K562 (cell line): Measurements from ENCODE around the gene MARS1. TPM values are rescaled to one million over a fixed set of nuclear protein-coding genes. Genes with fewer than 3 reads are reported as not detected.

Source experiments
- ATAC-seq: fragments of 200-7000 bp; cut with Tn5 transposase; 3 replicates; pipeline ENCODE4 v1.9.1; 2020; ENCODE audit warnings: moderate library complexity
- BruUV-seq: library from RNA; stranded (reverse); fragments of 400-500 nt; replicated peaks from 2 replicates; lab custom pipeline; 2021; lab: Mats Ljungman, UMichigan
- CTCF ChIA-PET: fragments of 300-600 bp; formaldehyde crosslinking; extraction: SDS; loops from one replicate; lab custom pipeline; 2021; ENCODE audit warnings: low intra/inter-chr PET ratio; lab: Yijun Ruan, JAX
- POLR2A ChIA-PET: fragments of 300-600, 350-650 bp; sonication (Branson Sonifier 250); formaldehyde crosslinking; extraction: SDS; loops from one replicate; lab custom pipeline; 2021; ENCODE audit warnings: antibody characterized with exemption, inconsistent platforms; lab: Yijun Ruan, JAX
- DNase-seq, 4 experiments: peaks; one replicate each; pipeline versions ENCODE4 v3.0.0 to v3.0.0-alpha.2; 2011 to 2018; ENCODE audit warnings: low spot score in 3 of 4, mixed read lengths in 3 of 4; ENCODE audit errors: extremely low read depth in 1 of 4
- FAIRE-seq: peaks from 2 replicates; lab custom pipeline; 2011; peaks lifted over from hg19 to GRCh38; lab: Jason Lieb, UNC
- H2AFZ ChIP-seq: 2 replicates; pipeline ENCODE4 v1.6.0; 2011; ENCODE audit warnings: low read depth, low read length, control low read depth, inconsistent platforms
- H3K27ac ChIP-seq: fragments of 200-600 bp; 3 replicates; pipeline ENCODE4 v1.8.0; 2011; ENCODE audit warnings: low read depth, mild to moderate bottlenecking, control low read depth, inconsistent platforms, low read length, moderate library complexity, mixed read lengths; ENCODE audit errors: extremely low read depth
- H3K27me3 ChIP-seq, 2 experiments: fragments of 300-600 bp in 1 of 2; 2 replicates in 1 of 2; 3 replicates in 1 of 2; pipeline versions ENCODE4 v1.6.0 to v1.8.0; 2011; ENCODE audit warnings: inconsistent platforms in 2 of 2, low read length in 2 of 2, mild to moderate bottlenecking in 1 of 2, mixed read lengths in 1 of 2, moderate library complexity in 1 of 2; ENCODE audit not compliant: control insufficient read depth in 2 of 2, insufficient read depth in 2 of 2
- H3K36me3 ChIP-seq: fragments of 300-600 bp; 3 replicates; pipeline ENCODE4 v1.8.0; 2011; ENCODE audit warnings: mild to moderate bottlenecking, low read length, inconsistent platforms; ENCODE audit not compliant: control insufficient read depth, insufficient read depth
- H3K4me1 ChIP-seq, 2 experiments: fragments of 200-600 bp in 1 of 2; replicated peaks in 1 of 2; 2 replicates in 1 of 2; 3 replicates in 1 of 2; pipeline versions ENCODE4 v1.5.1 to v1.8.0; 2011; ENCODE audit warnings: inconsistent platforms in 2 of 2, low read length in 2 of 2, mild to moderate bottlenecking in 1 of 2, mixed read lengths in 1 of 2, moderate library complexity in 1 of 2; ENCODE audit not compliant: control insufficient read depth in 2 of 2, insufficient read depth in 2 of 2
- H3K4me2 ChIP-seq: 2 replicates; pipeline ENCODE4 v1.6.1; 2011; ENCODE audit warnings: low read length, control low read depth, inconsistent platforms, mixed read lengths; ENCODE audit not compliant: insufficient read depth
- H3K4me3 ChIP-seq: fragments of 200-600 bp; sonication (generic), shearing (Covaris generic); 2 replicates; pipeline ENCODE4 v1.5.1; 2016; ENCODE audit warnings: control low read depth, inconsistent platforms
- H3K79me2 ChIP-seq: fragments of 200-600 bp; 3 replicates; pipeline ENCODE4 v1.8.0; 2011; ENCODE audit warnings: low read length, inconsistent platforms; ENCODE audit not compliant: control insufficient read depth, insufficient read depth
- H3K9ac ChIP-seq, 2 experiments: 2 replicates each; pipeline versions ENCODE4 v1.6.0 to v1.6.1; 2011; ENCODE audit warnings: low read depth in 2 of 2, low read length in 2 of 2, control low read depth in 1 of 2, inconsistent platforms in 1 of 2, mild to moderate bottlenecking in 1 of 2, mixed read lengths in 1 of 2; ENCODE audit not compliant: insufficient read depth in 1 of 2
- H3K9me1 ChIP-seq: one replicate; pipeline ENCODE4 v1.6.0; 2011; ENCODE audit warnings: inconsistent platforms, mild to moderate bottlenecking, low read length, moderate library complexity; ENCODE audit not compliant: control insufficient read depth, insufficient read depth
- H3K9me3 ChIP-seq: replicated peaks from 2 replicates; pipeline ENCODE4 v1.5.1; 2011; ENCODE audit warnings: low read depth, low read length, inconsistent platforms; ENCODE audit not compliant: control insufficient read depth, insufficient read depth
- H4K20me1 ChIP-seq: replicated peaks from 2 replicates; pipeline ENCODE4 v1.6.1; 2011; ENCODE audit warnings: low read length, inconsistent platforms, mixed read lengths; ENCODE audit not compliant: control insufficient read depth, insufficient read depth
- E2F3 ChIP-seq: fragments of 250-450 bp; sonication (Bioruptor Pico); IDR thresholded peaks from 2 replicates; pipeline ENCODE4 v1.4.0; 2020; ENCODE audit warnings: mild to moderate bottlenecking
- E2F4 ChIP-seq: sonication (generic); formaldehyde crosslinking; IDR thresholded peaks from 2 replicates; pipeline ENCODE4 v1.8.0; 2022; ENCODE audit warnings: mild to moderate bottlenecking, low read depth, missing genetic modification reagents
- MAZ ChIP-seq, 2 experiments: fragments of 450-650 bp in 1 of 2; sonication (generic) in 1 of 2; formaldehyde crosslinking; IDR thresholded peaks in 1 of 2; conservative IDR thresholded peaks in 1 of 2; 2 replicates each; pipeline versions ENCODE4 v1.4.0 to v1.5.0; 2020; ENCODE audit warnings: mild to moderate bottlenecking in 1 of 2, missing genetic modification reagents in 1 of 2
- POLR2G ChIP-seq: fragments of 200-400 bp; formaldehyde crosslinking; IDR thresholded peaks from 2 replicates; pipeline ENCODE4 v1.6.1; 2017; ENCODE audit warnings: low read depth, mild to moderate bottlenecking, antibody characterized with exemption, low read length, moderate library complexity
- RBFOX2 ChIP-seq: fragments of 200-400 bp; formaldehyde crosslinking; IDR thresholded peaks from 2 replicates; pipeline ENCODE4 v1.6.1; 2017; ENCODE audit warnings: low read depth, mild to moderate bottlenecking, low read length, moderate library complexity
- RBM22 ChIP-seq: fragments of 200-400 bp; formaldehyde crosslinking; IDR thresholded peaks from 2 replicates; pipeline ENCODE4 v1.6.1; 2018; ENCODE audit warnings: low read length, low read depth; ENCODE audit not compliant: poor library complexity, severe bottlenecking
- WGBS: fragments of 100-300 bp; shearing (Covaris generic); methylation state at CpG from one replicate; pipeline ENCODE4 v1.1.6; 2016; ENCODE audit warnings: low coverage, mixed read lengths; ENCODE audit not compliant: insufficient coverage; ENCODE audit errors: missing lambda C conversion rate; 5-methylcytosine and 5-hydroxymethylcytosine counted together
- in situ Hi-C: fragments of 300-500 bp; cut with MboI; formaldehyde crosslinking; loops from 4 replicates; pipeline ENCODE4 v1.15.0; 2018; ENCODE audit warnings: inconsistent platforms, mixed read lengths
- intact Hi-C: fragments of 100-400 bp; cut with micrococcal nuclease; formaldehyde crosslinking; loops from 2 replicates; pipeline ENCODE4 v1.14.2; 2022
- polyA plus RNA-seq, 8 experiments: library from polyadenylated mRNA; depleted of rRNA in 4 of 8; stranded (reverse) in 5 of 8; unstranded in 3 of 8; fragments of >200 nt; fragmentation: Nextera tagmentation in 2 of 8; fragmentation: Illumina TruSeq in 1 of 8; extraction: Ambion mirVana in 2 of 8; extraction: Trizol in 1 of 8; gene quantifications; 2 replicates each; pipeline versions ENCODE4 v1.2.1 to v1.2.3, GENCODE V29; 2011 to 2014; ENCODE audit warnings: inconsistent platforms in 1 of 8, missing spikeins in 1 of 8
- total RNA-seq, 7 experiments: library from RNA; depleted of rRNA in 6 of 7; stranded (reverse); fragments of >200 nt in 6 of 7; fragmentation: Illumina TruSeq in 2 of 7; extraction: Trizol in 2 of 7; gene quantifications; 2 replicates each; pipeline versions ENCODE4 v1.2.1 to v1.2.3, GENCODE V29; 2011 to 2021; ENCODE audit warnings: low replicate concordance in 1 of 7

MARS1 gene
- total and polyA plus RNA-seq, 9 of the 15 experiments (the other 6 are each of a cell fraction or from before 2014, with no cell fraction given) = 117 to 382 (median 220) TPM

- 0 out of 4 replicates have a peak, but pooled peaks of 1 of the 2 experiments have one; percentile 34 for TF ChIP-seq MAZ (CRISPR knock-in tag; conservative IDR thresholded peaks at IDR 0.05 in 1 of 2, IDR thresholded peaks at IDR 0.05 in 1 of 2)
Observed at GRCh38 chr12:57524814-57525614, 37.1 kb downstream of the MARS1 start (continued).

- no peaks in the 10 kb centered on the region for H3K9me1 ChIP-seq
- BruUV-seq = no TSS peak
- WGBS = 97% methylated on average over 11 of the region's 16 CpGs
- POLR2A ChIA-PET = interaction anchor here (1.4 to 10.8 kb wide), 3 partner anchors 13 to 27 kb away, joined by 3 to 225 read pairs (median 20); partner anchors contain the start of gene DCTN2
- H3K27me3 ChIP-seq = no peaks in the 10 kb centered on the region
- H3K9me3 ChIP-seq = no peaks in the 10 kb centered on the region
- peaks cover 65% of the 10 kb centered on the region; the same call in 2 of the 3 replicates for H3K36me3 ChIP-seq
- H3K4me1 ChIP-seq = peaks cover 29 to 45% of the 10 kb centered on the region in 2 experiments
- intact Hi-C loops = no loop called here
- H4K20me1 ChIP-seq = no peaks in the 10 kb centered on the region
- TF ChIP-seq E2F4 = no peak
- no peak for TF ChIP-seq E2F3 (CRISPR knock-in tag)
- no peak for TF ChIP-seq RBM22
- peak; percentile 63 for TF ChIP-seq POLR2G
- TF ChIP-seq RBFOX2 = peak; percentile 66
- ATAC-seq (no peak), DNase-seq (no peak), FAIRE-seq (no peak)
- H3K27ac ChIP-seq = no peak overlapping the region
- H3K4me3 ChIP-seq = no peak overlapping the region
- CTCF ChIA-PET = no interaction called here
- in situ Hi-C loops = no loop called here
- peak overlapping the region in 1 of 2 experiments; percentile 21; a peak in 2 of 4 replicates for H3K9ac ChIP-seq
- no peak overlapping the region for H3K4me2 ChIP-seq
- H2AFZ ChIP-seq = no peak overlapping the region
- peaks cover 26% of the 10 kb centered on the region for H3K79me2 ChIP-seq
Observed at GRCh38 chr12:57525615-57526383, 37.9 kb downstream of the MARS1 start.
